ENCODE data around the gene SAAL1. TPM values are rescaled to one million over a fixed set of nuclear protein-coding genes. Genes with fewer than 3 reads are reported as not detected.
A peak's percentile ranks its signal among the peaks of the same experiment; 100 is the strongest.

SAAL1 gene
- total RNA-seq, 2 donors from 2014 or later, result 11.5 to 22.2 TPM

- no peaks in the 10 kb centered on the region for H3K4me1 ChIP-seq
- no peak overlapping the region for H3K9ac ChIP-seq (ENCODE audit: low read depth in 2 of 2, low read length in 2 of 2)
- TF ChIP-seq CTCF (IDR thresholded peaks at IDR 0.05), result peak; percentile 87
- no peak overlapping the region for H3K4me3 ChIP-seq
- H3K36me3 ChIP-seq, result no peaks in the 10 kb centered on the region
- no peaks in the 10 kb centered on the region for H3K9me3 ChIP-seq
- H3K27me3 ChIP-seq, result no peaks in the 10 kb centered on the region
- DNase-seq, result peak; percentile 68
- H3K27ac ChIP-seq, result no peak overlapping the region
- intact Hi-C loops (cut with DNase I), result loop anchor here (10.0 kb wide), 1 partner anchor 619 kb away; no protein-coding TSS in a partner anchor
These were observed 9.7 kb upstream of the SAAL1 start for GRCh38 chr11:18115360-18116127.

DNA sequence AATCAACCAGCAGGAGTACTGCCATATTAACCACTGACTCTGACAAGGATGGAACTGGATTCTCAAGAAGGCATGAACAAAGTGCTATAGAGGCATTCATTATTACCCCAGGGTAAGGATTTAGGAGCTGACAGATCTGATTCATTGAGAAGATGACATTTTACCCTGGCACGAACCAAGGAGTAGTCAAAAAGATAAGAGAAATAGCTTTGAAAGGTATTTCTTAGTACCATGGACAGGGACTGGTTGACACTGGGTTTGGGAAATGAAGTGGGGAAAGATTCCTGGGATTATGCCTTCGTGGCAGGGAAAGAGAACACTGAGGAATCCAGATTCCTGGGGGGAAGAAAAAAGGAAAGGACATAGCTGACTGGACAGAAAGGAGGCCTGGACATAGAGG is 5.1 kb upstream of the SAAL1 start:
- Histone ChIP-seq H3K9ac (ENCODE audit: low read depth in 2 of 2, low read length in 2 of 2) (no peak overlapping the region), H3K36me3 (no peaks in the 10 kb centered on the region), H3K27me3 (no peaks in the 10 kb centered on the region), H3K4me1 (no peaks in the 10 kb centered on the region), H3K4me3 (no peak overlapping the region), H3K27ac (no peak overlapping the region), H3K9me3 (no peaks in the 10 kb centered on the region)
- intact Hi-C loops (cut with DNase I), result loop anchor here (10.0 kb wide), 1 partner anchor 624 kb away; no protein-coding TSS in a partner anchor
- DNase-seq, result no peak
- no peak for TF ChIP-seq CTCF (IDR thresholded peaks at IDR 0.05)

GRCh38 chr11:18108254-18108653 is 2.4 kb upstream of the SAAL1 start:
- Histone ChIP-seq H3K4me1 (no peaks in the 10 kb centered on the region), H3K9me3 (no peaks in the 10 kb centered on the region), H3K9ac (ENCODE audit: low read depth in 2 of 2, low read length in 2 of 2) (no peak overlapping the region), H3K36me3 (no peaks in the 10 kb centered on the region), H3K27me3 (no peaks in the 10 kb centered on the region), H3K4me3 (no peak overlapping the region), H3K27ac (no peak overlapping the region)
- TF ChIP-seq CTCF (IDR thresholded peaks at IDR 0.05), result no peak
- intact Hi-C loops (cut with DNase I), result loop anchor here (5.0 kb wide), 1 partner anchor 116 kb away; no protein-coding TSS in a partner anchor
- no peak for DNase-seq

DNA sequence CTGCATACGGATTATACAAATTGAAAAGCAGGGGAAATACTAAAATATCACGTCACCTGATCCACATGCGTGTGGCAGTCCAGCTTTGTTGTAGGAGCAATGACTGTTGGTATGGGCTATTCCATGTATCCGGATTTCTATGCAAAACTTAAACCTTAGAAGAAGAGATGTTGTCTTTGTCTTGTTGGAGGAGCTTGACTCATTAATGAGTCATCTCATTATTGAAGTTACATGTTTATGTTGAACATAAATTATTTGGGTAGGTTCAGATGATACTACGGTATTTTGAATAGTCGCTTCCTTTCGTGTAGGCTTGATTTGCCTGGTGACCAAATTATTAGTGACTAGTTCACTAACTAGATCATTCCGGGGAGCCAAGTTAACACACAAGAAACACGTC is 806 bp upstream of the SAAL1 start:
- H3K36me3 ChIP-seq, result no peaks in the 10 kb centered on the region
- no peaks in the 10 kb centered on the region for H3K27me3 ChIP-seq
- intact Hi-C loops (cut with DNase I), result loop anchor here (5.0 kb wide), 1 partner anchor 114 kb away; no protein-coding TSS in a partner anchor
- no peak overlapping the region for H3K27ac ChIP-seq
- peak overlapping the region; percentile 98 for H3K4me3 ChIP-seq
- TF ChIP-seq CTCF (IDR thresholded peaks at IDR 0.05), result no peak
- DNase-seq, result no peak
- H3K4me1 ChIP-seq, result no peaks in the 10 kb centered on the region
- no peaks in the 10 kb centered on the region for H3K9me3 ChIP-seq
- no peak overlapping the region for H3K9ac ChIP-seq (ENCODE audit: low read depth in 2 of 2, low read length in 2 of 2)

DNA sequence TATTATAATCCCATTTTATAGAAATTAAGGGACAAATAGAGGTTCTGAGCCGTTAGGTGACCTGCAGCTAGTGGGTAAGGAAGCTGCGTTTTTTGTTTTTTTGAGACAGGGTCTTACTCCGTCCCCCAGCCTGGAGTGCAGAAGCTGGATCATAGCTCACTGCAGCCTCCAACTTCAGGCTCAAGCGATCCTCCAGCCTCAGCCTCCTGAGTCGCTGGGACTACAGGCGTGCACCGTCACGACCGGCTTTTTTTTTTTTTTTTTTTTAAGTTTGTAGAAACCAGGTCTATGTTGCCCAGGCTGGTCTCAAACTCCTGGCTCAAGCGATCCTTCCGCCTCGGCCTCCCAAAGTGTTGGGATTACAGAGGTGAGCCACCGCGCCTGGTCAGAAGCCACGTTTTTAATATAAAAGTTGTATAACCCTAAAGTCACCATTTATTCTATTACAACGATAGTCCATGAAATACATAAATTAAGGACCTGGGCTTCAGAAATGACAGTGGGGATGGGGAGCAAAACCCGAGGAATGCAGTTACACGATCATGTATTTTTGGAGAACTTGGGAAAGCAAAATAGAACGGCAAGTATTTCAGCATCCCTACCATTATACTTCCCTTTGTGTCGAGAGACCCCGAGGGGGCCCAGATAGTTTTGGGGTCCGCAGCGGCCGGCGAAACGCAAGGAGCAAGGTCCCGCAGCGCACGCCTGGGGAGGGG is 638 bp downstream of the SAAL1 start:
- peak overlapping the region; percentile 98 for H3K4me3 ChIP-seq
- H3K36me3 ChIP-seq, result no peaks in the 10 kb centered on the region
- intact Hi-C loops (cut with DNase I), result loop anchor here (5.0 kb wide), 1 partner anchor 113 kb away; no protein-coding TSS in a partner anchor
- peak overlapping the region; percentile 86 to 87 for H3K9ac ChIP-seq (ENCODE audit: low read depth in 2 of 2, low read length in 2 of 2)
- no peak for DNase-seq
- H3K27ac ChIP-seq, result no peak overlapping the region
- no peaks in the 10 kb centered on the region for H3K27me3 ChIP-seq
- no peak for TF ChIP-seq CTCF (IDR thresholded peaks at IDR 0.05)
- H3K4me1 ChIP-seq, result no peaks in the 10 kb centered on the region
- H3K9me3 ChIP-seq, result no peaks in the 10 kb centered on the region
